A673 (cell line): ENCODE data around the gene SHISA9. TPM values are rescaled to one million over a fixed set of nuclear protein-coding genes. Genes with fewer than 3 reads are reported as not detected.

Experiments used
- BruUV-seq: library from RNA; stranded (reverse); fragments of 400-500 nt; replicated peaks from 2 replicates; lab custom pipeline; 2021; lab: Mats Ljungman, UMichigan
- CTCF ChIA-PET: fragments of 300-600 bp; sonication (Branson Sonifier 250); formaldehyde crosslinking; loops from one replicate; lab custom pipeline; 2022; ENCODE audit warnings: antibody characterized with exemption; lab: Charles Lee
- POLR2A ChIA-PET: fragments of 300-600 bp; sonication (Branson Sonifier 250); formaldehyde crosslinking; loops from one replicate; lab custom pipeline; 2022; ENCODE audit warnings: antibody characterized with exemption; ENCODE audit not compliant: low non-redundant PET; lab: Charles Lee
- DNase-seq: peaks from one replicate; pipeline ENCODE4 v3.0.0-alpha.2; 2015; ENCODE audit warnings: low spot score
- H3K27ac ChIP-seq: fragments of 200-600 bp; sonication (generic); 2 replicates; pipeline ENCODE4 v1.5.1; 2016; ENCODE audit warnings: mixed run types, low read depth, mild to moderate bottlenecking, mixed read lengths, antibody characterized with exemption, low read length; ENCODE audit not compliant: poor library complexity, severe bottlenecking
- H3K27me3 ChIP-seq: fragments of 200-600 bp; sonication (generic); replicated peaks from 2 replicates; pipeline ENCODE4 v1.6.1; 2017; ENCODE audit warnings: mixed run types, low read depth, mild to moderate bottlenecking, mixed read lengths, antibody characterized with exemption, low read length; ENCODE audit not compliant: insufficient read depth, poor library complexity
- H3K36me3 ChIP-seq: fragments of 200-600 bp; sonication (generic); 2 replicates; pipeline ENCODE4 v1.6.1; 2016; ENCODE audit warnings: mixed run types, mild to moderate bottlenecking, mixed read lengths, antibody characterized with exemption, low read length; ENCODE audit not compliant: insufficient read depth, poor library complexity, severe bottlenecking
- H3K4me1 ChIP-seq: fragments of 200-600 bp; sonication (generic); 2 replicates; pipeline ENCODE4 v1.6.1; 2017; ENCODE audit warnings: mixed run types, mild to moderate bottlenecking, mixed read lengths, antibody characterized with exemption, low read length; ENCODE audit not compliant: insufficient read depth, poor library complexity, severe bottlenecking
- H3K4me3 ChIP-seq: fragments of 200-600 bp; sonication (generic); 2 replicates; pipeline ENCODE4 v1.5.1; 2016; ENCODE audit warnings: low read depth, mixed run types, mild to moderate bottlenecking, mixed read lengths, low read length; ENCODE audit not compliant: poor library complexity, severe bottlenecking
- H3K9me3 ChIP-seq: fragments of 200-600 bp; sonication (generic); 2 replicates; pipeline ENCODE4 v1.6.1; 2016; ENCODE audit warnings: mixed run types, low read depth, mild to moderate bottlenecking, mixed read lengths, antibody characterized with exemption, low read length; ENCODE audit not compliant: poor library complexity, severe bottlenecking
- CTCF ChIP-seq: fragments of 300-800, 200-600 bp; sonication (generic); conservative IDR thresholded peaks from 2 replicates; pipeline ENCODE4 v1.5.1; 2017; ENCODE audit warnings: low read depth, mild to moderate bottlenecking, antibody characterized with exemption, low read length, moderate library complexity, mixed read lengths
- EZH2 ChIP-seq: fragments of 200-600 bp; sonication (generic); IDR thresholded peaks from 2 replicates; pipeline ENCODE4 v1.6.1; 2017; ENCODE audit warnings: borderline replicate concordance, low read depth, mild to moderate bottlenecking, mixed read lengths, antibody characterized with exemption, low read length; ENCODE audit not compliant: poor library complexity, severe bottlenecking
- intact Hi-C: fragments of 100-400 bp; cut with micrococcal nuclease; formaldehyde crosslinking; loops from one replicate; pipeline ENCODE4 v1.10.0; 2022; ENCODE audit not compliant: unreplicated experiment
- total RNA-seq: library from RNA; stranded (reverse); gene quantifications from 2 replicates; pipeline ENCODE4 v1.2.3, GENCODE V29; 2021

Gene SHISA9
- total RNA-seq, 1 experiment from 2014 or later: not detected

GRCh38 chr16:13063457-13063856, 162.1 kb downstream of the SHISA9 start:
- intact Hi-C loops: no loop called here
- H3K9me3 ChIP-seq: peaks cover 4% of the 10 kb centered on the region
- no peaks in the 10 kb centered on the region for H3K36me3 ChIP-seq
- no peaks in the 10 kb centered on the region for H3K27me3 ChIP-seq
- BruUV-seq: no TSS peak
- POLR2A ChIA-PET: no interaction called here
- no peak overlapping the region for H3K4me3 ChIP-seq
- no peak for DNase-seq
- no peaks in the 10 kb centered on the region for H3K4me1 ChIP-seq
- H3K27ac ChIP-seq: no peak overlapping the region
- TF ChIP-seq CTCF (no peak), EZH2 (no peak)
- CTCF ChIA-PET: no interaction called here

GRCh38 chr16:13064821-13065220, 163.4 kb downstream of the SHISA9 start:
- TF ChIP-seq CTCF (no peak), EZH2 (no peak)
- Histone ChIP-seq H3K27me3 (no peaks in the 10 kb centered on the region), H3K36me3 (no peaks in the 10 kb centered on the region), H3K4me3 (no peak overlapping the region), H3K27ac (no peak overlapping the region), H3K9me3 (peaks cover 8% of the 10 kb centered on the region), H3K4me1 (no peaks in the 10 kb centered on the region)
- ChIA-PET POLR2A (no interaction called here), CTCF (no interaction called here)
- no peak for DNase-seq
- intact Hi-C loops: no loop called here
- BruUV-seq: no TSS peak

GRCh38 chr16:13067648-13068047, 166.2 kb downstream of the SHISA9 start:
- POLR2A ChIA-PET: no interaction called here
- Histone ChIP-seq H3K9me3 (peaks cover 5% of the 10 kb centered on the region), H3K4me3 (no peak overlapping the region), H3K4me1 (no peaks in the 10 kb centered on the region), H3K27ac (no peak overlapping the region), H3K27me3 (no peaks in the 10 kb centered on the region), H3K36me3 (no peaks in the 10 kb centered on the region)
- intact Hi-C loops: no loop called here
- no TSS peak for BruUV-seq
- DNase-seq: no peak
- TF ChIP-seq EZH2 (no peak), CTCF (no peak)
- CTCF ChIA-PET: no interaction called here
